Central memory CD4-positive, alpha-beta T cell (primary cell): ENCODE results near the gene SCPEP1.
"Not testable (repeated sequence)": the region's sequence is repeated elsewhere in the genome, so short reads cannot be mapped to it uniquely, and the experiment has no call there.

Source experiments
- DNase-seq: peaks from one replicate; pipeline ENCODE4 v3.0.0; 2022

Gene SCPEP1

DNA sequence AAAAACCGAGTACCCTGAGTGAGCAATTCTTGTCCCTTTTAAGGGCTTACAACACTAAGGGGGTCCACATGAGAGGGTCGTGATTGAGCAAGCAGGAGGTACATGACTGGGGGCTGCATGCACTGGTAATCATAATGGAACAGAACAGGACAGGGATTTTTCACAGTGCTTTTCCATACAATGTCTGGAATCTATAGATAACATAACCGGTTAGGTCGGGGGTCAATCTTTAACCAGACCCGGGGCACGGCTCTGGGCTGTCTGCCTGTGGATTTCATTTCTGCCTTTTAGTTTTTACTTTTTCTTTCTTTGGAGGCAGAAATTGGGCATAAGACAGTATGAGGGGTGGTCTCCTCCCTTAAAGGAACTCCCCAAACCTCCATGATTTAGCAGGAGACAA is 12.2 kb upstream of the SCPEP1 start:
- not testable (repeated sequence) for DNase-seq

GRCh38 chr17:56966338-56966737 is 11.6 kb upstream of the SCPEP1 start:
- DNase-seq, result no peak

DNA sequence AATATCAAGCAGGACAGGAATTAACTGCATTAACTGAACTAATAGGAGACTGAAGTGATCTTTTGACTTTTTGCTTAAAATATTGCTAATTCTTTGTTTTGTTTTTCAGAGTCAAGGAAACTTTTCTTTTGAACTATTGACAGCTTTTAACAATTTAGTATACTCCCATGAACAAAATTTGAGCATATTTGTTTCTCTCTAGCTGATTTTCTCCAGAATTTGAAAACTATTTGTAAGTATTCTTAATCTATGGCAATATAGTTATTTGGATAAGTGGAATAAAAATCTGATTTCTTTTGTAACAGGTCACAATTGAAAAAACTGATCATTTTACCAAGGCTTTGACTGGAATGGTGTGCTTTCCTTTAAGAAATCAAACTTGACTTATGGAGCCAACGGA is 7.0 kb upstream of the SCPEP1 start:
- no peak for DNase-seq

- DNase-seq, result no peak
Observed at GRCh38 chr17:56972111-56972730, 5.7 kb upstream of the SCPEP1 start.

DNA sequence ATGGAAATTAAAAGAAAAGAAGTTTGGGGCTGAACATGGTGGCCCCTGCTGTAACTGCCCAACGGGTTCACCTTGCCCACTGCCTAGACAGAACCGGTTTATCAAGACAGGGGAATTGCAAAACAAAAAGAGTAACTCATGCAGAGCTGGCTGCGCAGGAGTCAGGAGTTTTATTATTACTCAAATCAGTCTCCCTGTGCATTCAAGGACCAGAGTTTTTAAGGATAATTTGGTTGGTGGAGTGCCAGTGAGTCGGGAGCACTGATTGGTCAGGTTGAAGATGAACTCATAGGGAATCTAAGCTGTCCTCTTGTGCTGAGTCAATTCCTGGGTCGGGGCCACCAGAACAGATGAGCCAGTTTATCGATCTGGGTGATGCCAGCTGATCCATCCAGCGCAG is 4.4 kb upstream of the SCPEP1 start:
- no peak for DNase-seq

DNA sequence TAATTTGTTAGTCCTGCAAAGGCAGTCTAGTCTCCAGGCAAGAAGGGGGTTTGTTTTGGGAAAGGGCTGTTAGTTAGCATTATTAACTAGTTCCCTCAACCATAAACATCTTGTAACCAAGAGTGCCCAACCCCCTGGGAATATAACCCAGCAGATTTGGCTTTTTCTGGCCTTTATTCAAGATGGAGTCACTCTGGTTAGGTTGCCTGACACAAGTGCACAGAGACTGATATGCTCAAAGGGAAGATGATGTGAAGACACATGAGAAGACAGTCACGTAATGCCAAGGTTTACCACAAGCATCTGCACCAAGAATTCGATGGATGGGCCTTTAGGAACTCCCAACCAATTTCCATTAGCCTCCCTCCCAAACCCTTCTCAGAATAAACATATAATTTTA is 3.9 kb upstream of the SCPEP1 start:
- no peak for DNase-seq

DNA sequence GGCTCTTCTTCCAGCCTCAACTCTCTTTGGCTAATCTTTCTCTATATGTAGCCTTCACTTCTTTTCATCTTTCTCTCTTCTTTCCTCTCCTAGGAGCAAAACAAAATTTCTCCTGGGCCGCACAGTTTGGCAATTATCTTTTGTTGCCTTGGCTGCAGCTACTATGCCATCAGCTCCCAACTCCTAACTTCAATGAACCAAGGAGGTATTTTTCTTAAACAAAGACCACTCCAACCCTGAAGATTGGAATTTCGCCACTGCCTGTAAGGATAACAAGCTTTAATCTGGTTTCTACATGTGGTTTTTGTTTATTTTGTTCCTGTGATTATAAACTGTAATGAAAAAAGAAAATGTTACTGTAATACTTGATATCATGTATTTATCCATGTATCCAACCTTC is 2.3 kb upstream of the SCPEP1 start:
- DNase-seq, result no peak

GRCh38 chr17:56976941-56977608 is 856 bp upstream of the SCPEP1 start:
- no peak for DNase-seq

DNA sequence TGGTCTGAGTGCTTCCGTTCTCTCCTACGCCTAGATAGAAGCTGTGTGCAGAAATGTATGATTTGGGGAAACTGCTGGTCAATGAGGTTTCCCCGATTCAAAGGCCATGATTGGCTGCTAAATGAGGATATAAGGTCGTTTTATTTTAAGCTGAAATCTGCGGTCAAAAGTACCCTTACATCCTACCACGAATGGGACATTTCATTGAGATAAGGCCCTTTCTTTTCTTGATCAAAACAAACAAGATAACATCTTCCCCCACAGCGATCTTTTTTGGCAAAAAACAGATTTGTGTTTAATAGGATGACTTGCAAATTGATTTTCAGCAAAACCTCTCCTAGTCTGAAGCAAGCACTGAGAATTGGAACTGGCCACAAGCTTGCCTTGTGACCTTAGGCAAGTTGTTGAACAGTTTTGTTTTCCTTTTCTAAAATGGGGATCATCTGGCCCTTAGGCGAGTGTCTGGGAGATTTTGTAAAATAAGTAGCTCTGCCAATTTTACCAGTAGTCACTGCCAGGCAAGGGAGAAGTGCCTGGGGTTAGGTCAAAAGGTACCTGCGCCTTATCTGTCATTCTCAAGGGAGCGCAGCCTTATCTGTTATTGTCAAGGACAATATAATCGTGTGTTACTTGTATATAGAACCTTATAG is 635 bp downstream of the SCPEP1 start:
- DNase-seq, result no peak

DNA sequence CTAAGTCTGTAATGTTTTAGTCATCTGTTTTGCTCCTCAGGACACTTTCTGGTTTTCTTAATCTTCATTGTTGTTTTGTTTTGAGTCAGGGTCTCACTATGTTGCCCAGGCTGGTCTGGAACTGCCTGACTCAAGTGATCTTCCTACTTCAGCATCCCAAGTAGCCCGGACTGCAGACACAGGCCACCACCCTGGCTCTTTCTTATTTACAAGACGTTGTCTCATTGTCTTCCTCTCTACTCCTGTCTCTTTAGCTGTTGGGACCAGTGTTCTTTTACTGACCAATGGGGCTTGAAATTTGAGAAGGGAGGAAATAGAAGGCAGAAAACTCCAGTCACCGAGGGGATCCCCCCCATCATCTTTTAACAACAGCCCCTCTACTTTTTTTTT is 1.2 kb downstream of the SCPEP1 start:
- no peak for DNase-seq

- not testable (repeated sequence) for DNase-seq
Observed at GRCh38 chr17:56980526-56980925, 2.6 kb downstream of the SCPEP1 start.

DNA sequence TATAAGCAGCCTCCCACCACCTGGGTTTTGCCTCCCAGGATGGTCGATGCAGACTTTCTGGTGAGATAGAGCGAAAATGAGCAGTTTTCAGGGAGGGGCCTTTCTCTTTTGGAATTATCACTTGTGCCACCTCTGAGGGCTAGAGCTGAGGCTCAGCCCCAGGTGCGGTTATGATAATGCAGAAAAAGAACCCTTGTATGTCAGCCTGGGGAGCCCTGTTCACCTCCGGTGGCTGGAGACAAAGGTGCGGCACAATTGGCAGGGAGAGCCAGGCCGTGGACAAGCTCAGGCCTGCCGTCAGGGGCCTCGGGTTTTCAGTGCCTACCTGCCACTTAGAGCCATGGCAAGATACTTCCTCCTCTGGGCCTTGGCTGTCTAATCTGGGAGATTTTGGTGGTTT is 4.4 kb downstream of the SCPEP1 start:
- no peak for DNase-seq

DNA sequence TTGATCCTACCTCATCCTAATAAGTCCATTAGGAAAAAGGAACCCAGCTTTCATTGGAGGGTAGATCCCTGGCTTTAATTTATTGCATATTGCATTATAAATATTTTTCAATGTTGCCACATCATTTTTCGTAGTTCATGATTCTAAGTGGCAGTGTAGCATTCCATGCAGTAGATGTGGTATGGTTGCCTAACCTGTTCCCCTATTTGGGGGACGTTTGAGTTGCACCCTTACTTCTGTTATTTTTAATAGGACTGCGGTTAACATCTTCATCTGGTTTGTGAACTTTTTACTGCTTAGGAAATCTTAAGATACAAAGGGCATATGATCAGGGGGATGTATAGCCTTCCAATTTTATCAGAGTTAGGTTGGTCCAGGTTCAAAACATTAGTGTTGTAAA is 5.4 kb downstream of the SCPEP1 start:
- no peak for DNase-seq

DNA sequence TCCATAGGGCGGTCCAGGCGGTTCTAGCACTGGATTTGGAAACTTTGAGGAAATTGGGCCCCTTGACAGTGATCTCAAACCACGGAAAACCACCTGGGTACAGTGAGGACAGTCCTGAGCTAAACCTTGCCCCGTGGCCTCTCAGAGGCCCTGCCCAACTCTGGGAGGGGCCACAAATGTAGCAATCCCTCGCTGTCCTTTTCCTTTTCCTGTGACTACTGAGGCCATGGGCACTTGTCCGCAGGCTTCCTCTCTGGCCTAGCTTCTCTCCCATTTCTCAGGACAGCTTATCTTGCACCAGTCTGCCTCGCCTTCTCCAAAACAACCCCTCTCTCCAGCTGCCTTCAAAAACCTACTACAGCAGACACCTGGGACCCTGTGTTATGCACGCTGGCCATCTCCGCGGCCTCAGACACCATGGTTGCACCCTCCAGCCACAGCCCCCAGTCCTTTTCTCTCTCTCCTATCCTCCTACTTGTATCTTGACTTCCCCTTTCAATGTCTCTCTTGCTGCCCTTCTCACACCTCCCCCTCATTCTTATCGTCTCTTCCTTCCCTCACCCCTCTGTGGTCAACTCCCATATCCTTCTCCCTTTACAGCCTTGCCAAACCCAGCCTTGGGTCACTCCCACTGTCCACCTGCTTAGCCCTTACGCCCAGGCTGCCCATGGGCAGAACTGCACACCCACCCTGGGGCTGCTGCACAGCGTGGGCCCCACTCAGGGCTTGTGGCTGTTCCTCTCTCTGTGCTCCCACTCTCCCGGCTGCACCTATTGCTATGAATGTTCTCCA is 7.6 kb downstream of the SCPEP1 start:
- no peak for DNase-seq

DNA sequence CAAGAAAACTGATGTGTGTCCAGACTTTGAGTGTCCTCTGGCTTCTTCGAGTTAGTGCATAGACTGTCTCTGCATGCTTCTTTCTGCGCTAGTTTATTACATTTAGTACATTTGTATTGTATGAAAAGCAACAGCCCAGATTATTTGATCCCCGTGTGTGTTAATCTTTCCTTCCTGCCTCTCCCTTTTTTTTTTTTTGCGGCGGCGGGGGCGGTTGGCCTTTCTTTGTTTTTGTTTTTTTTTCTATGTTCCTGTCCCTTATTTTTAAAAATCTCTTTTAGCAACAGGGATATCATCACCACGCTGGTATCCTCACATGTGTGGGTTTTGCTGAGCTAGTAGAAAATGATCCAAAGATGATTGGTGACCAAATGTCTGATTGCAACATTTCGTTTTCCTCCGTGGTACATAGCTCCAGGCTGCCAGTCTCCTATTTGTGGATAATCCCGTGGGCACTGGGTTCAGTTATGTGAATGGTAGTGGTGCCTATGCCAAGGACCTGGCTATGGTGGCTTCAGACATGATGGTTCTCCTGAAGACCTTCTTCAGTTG is 9.4 kb downstream of the SCPEP1 start:
- DNase-seq, result no peak

DNA sequence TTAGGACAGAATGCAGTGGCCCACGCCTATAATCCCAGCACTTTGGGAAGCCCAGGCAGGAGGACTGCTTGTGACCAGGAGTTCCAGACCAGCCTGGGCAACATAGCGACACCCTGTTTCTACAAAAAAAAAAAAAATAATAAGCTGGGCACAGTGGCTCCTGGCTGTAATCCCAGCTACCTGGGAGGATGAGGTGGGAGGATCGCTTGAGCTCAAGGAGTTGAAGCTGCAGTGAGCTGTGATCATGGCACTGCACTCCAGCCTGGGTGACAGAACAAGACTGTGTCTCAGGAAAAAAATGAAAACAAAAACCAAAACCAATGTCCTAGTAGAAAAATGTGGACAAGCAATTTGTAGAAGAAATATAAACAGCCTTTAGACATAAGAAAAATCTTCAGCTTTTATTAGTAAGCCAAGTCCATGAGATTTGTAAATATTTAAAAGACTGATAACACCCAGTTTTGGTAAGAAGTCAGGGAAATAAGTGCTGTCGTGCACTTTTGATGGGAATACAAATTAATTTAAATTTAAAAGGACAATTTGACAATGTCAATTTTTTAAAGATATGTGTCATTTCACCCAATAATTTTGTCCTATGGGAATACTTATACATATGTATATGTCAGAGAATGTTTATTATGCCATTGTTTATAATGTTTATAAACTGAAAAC is 11.1 kb downstream of the SCPEP1 start:
- no peak for DNase-seq

DNA sequence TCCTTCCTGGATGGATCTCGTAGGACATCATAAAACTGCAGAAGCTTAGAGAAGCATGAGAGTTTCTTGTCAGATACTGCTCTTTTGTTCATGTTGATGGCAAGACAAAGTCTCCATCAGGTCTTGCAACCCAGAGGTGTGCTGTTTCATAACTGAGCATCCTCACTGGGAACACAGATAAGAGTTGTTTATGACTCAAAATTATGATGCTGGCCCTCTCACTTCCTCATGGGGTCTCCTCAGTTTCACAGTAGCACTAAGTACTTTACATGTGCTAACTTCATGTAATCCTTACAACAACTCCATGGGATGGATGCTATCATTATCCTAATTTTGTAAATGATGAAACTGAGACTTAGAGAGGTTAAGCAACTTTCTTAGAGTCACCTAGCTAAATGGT is 14.4 kb downstream of the SCPEP1 start:
- no peak for DNase-seq

DNA sequence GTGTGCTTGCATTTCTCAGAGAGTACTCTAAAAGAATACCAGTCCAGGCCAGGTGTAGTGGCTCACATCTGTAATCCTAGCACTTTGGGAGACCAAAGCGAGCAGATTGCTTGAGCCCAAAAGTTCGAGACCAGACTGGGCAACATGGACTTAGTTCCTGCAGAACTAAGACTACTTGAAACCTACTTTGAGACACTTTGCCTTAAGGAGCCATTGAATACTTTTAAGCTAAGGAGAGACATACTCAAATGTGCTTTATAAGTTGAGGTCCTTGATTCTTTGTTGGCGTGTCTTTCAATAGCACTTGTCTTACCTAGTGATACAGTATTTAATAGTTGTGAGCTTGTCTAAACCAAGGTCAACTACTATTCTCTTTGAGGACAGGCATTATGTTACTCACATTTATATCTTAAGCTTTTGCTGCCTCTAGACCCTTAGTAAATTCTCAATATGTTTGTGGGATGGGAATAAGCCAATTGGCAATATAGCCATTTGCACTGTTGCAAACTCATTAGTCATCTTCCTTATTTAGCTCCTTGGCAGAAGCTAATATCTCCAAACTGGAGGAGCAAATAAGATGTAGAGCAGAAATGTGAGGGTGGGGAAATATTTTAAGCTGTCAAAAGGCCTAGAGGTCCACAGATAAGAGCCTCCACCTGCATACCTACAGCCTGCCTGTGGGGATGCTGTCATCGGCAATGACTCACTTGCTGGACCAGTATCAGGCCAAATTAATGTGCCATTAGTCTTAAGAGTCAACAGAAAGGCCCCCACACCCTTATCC is 16.3 kb downstream of the SCPEP1 start:
- DNase-seq, result no peak

GRCh38 chr17:56995766-56996165 is 17.8 kb downstream of the SCPEP1 start:
- no peak for DNase-seq

- DNase-seq, result no peak
Observed at GRCh38 chr17:56997313-56997712, 19.4 kb downstream of the SCPEP1 start.

DNA sequence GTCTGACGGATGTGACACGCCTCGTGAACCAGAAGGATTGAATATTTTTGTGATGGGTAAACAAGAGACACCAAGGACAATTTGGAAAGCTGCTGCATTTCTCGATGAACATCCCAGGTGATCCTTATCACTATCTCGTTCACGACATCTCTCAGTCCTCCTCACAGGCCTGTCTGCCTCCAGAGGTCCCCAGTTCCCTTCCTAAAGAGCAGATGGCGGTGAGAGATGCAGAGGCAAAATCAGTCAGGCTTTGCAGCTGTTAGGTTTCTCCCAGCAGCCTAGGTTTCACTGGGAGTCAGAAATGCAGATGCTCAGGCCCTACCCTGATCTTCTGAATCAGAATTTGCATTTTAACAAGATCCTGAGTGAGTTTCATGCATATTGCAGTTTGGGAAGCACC is 23.6 kb downstream of the SCPEP1 start:
- no peak for DNase-seq

DNA sequence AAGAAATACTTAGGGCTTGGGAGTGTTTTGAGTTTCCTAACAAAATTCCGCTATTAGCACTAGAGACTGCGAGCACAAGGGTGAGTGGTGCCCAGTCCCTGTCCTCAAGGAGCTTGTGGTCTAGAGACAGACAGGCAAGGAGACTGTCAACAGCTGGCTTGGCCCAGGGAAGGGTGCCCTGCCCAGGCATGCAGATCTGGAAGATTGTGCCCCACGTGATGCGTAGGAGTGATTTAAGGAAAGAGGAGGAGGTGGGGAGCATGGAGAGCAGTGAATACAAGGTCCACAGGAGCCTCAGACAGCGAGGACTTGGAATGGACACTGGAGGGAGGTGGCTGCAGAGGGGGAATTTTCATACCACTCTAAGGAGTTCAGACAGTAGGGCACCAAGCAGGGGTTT is 25.0 kb downstream of the SCPEP1 start:
- no peak for DNase-seq
